Central memory CD8-positive, alpha-beta T cell (primary cell): ENCODE measurements around the gene MBD4.
A peak's percentile ranks its signal among the peaks of the same experiment; 100 is the strongest.

Experiments
- ATAC-seq: fragments of 150-1000 bp; cut with Tn5 transposase; replicated peaks from 2 replicates; pipeline ENCODE4 v1.10.0; 2022; ENCODE audit warnings: mild to moderate bottlenecking, moderate FRiP score, moderate number of reproducible peaks; ENCODE audit not compliant: poor library complexity, severe bottlenecking; ENCODE audit errors: extremely low read depth
- DNase-seq, 2 donors: peaks; one replicate each; pipeline ENCODE4 v3.0.0; 2021; ENCODE audit warnings: low spot score in 2 of 2
- H3K27ac Mint-ChIP-seq: one replicate; pipeline ENCODE4 v1.8.0; 2022; ENCODE audit warnings: low read depth, mild to moderate bottlenecking, moderate library complexity, mixed read lengths
- H3K27me3 Mint-ChIP-seq: one replicate; pipeline ENCODE4 v1.8.0; 2022; ENCODE audit warnings: mixed read lengths
- H3K36me3 Mint-ChIP-seq: one replicate; pipeline ENCODE4 v1.8.0; 2022; ENCODE audit warnings: mild to moderate bottlenecking, moderate library complexity, mixed read lengths; ENCODE audit not compliant: insufficient read depth
- H3K4me1 Mint-ChIP-seq: one replicate; pipeline ENCODE4 v1.8.0; 2022; ENCODE audit warnings: mixed read lengths
- H3K4me3 Mint-ChIP-seq: one replicate; pipeline ENCODE4 v1.8.0; 2022; ENCODE audit warnings: mild to moderate bottlenecking, moderate library complexity, mixed read lengths
- H3K9me3 Mint-ChIP-seq: one replicate; pipeline ENCODE4 v1.8.0; 2022; ENCODE audit warnings: mixed read lengths

Gene MBD4

DNA sequence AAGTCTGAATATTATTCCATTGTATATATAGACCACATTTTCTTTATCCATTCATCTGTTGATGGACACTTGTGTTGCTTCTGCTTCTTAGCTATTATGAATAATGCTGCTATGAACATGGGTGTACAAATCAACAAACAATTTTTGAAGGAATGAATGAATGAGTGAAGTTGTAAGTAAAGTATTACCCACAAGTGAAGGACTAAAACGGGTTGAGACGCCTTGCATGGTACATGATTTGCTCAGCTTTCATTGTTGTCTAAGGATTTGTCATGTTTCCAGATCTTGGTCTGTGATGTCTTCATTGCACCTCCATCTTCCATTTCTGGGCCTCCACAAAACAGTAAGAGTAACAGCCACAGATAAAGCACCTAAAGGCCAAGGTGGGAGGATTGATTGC is 20.8 kb upstream of the MBD4 start:
- peak overlapping the region; percentile 33 for H3K27ac Mint-ChIP-seq

GRCh38 chr3:129460155-129460554 is 20.4 kb upstream of the MBD4 start:
- H3K27ac Mint-ChIP-seq = peak overlapping the region; percentile 33

More for the DNA sequence above, 20.8 kb upstream of the MBD4 start:
- Mint-ChIP-seq H3K4me3 (no peak overlapping the region), H3K27me3 (no peaks in the 10 kb centered on the region), H3K36me3 (peaks cover 6% of the 10 kb centered on the region), H3K4me1 (no peaks in the 10 kb centered on the region), H3K9me3 (no peaks in the 10 kb centered on the region)
- ATAC-seq (no peak), DNase-seq (no peak)

DNA sequence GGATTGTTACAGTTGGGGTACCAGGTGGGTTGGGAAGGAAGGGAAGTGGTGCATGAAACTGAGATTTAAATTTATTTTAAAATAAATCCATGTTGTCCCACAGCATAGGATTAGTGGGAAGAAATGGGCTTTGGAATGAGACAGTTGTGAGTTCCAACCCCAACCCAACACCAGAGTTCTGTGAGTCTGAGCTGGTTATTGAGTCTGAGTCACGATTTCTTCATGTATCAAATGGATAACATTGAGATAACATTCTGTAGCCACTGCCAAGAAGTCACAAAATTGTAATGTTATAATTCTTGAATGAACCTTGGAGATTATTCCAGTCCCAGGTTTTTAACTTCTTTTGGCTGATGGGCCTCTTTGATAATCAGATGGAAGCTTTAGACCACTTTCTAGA is 14.0 kb upstream of the MBD4 start:
- ATAC-seq = no peak
- Mint-ChIP-seq H3K27me3 (no peaks in the 10 kb centered on the region), H3K4me3 (no peak overlapping the region), H3K4me1 (no peaks in the 10 kb centered on the region), H3K27ac (no peak overlapping the region), H3K9me3 (no peaks in the 10 kb centered on the region), H3K36me3 (no peaks in the 10 kb centered on the region)
- no peak for DNase-seq

More at GRCh38 chr3:129460155-129460554, 20.4 kb upstream of the MBD4 start:
- Mint-ChIP-seq H3K4me1 (no peaks in the 10 kb centered on the region), H3K9me3 (no peaks in the 10 kb centered on the region), H3K27me3 (no peaks in the 10 kb centered on the region), H3K4me3 (no peak overlapping the region), H3K36me3 (peaks cover 5% of the 10 kb centered on the region)
- ATAC-seq (no peak), DNase-seq (no peak)

GRCh38 chr3:129449279-129450115 is 9.7 kb upstream of the MBD4 start:
- H3K9me3 Mint-ChIP-seq = no peaks in the 10 kb centered on the region
- DNase-seq = no peak
- ATAC-seq = no peak
- H3K36me3 Mint-ChIP-seq = no peaks in the 10 kb centered on the region
- H3K4me1 Mint-ChIP-seq = no peaks in the 10 kb centered on the region
- H3K4me3 Mint-ChIP-seq = no peak overlapping the region
- no peak overlapping the region for H3K27ac Mint-ChIP-seq
- no peaks in the 10 kb centered on the region for H3K27me3 Mint-ChIP-seq

DNA sequence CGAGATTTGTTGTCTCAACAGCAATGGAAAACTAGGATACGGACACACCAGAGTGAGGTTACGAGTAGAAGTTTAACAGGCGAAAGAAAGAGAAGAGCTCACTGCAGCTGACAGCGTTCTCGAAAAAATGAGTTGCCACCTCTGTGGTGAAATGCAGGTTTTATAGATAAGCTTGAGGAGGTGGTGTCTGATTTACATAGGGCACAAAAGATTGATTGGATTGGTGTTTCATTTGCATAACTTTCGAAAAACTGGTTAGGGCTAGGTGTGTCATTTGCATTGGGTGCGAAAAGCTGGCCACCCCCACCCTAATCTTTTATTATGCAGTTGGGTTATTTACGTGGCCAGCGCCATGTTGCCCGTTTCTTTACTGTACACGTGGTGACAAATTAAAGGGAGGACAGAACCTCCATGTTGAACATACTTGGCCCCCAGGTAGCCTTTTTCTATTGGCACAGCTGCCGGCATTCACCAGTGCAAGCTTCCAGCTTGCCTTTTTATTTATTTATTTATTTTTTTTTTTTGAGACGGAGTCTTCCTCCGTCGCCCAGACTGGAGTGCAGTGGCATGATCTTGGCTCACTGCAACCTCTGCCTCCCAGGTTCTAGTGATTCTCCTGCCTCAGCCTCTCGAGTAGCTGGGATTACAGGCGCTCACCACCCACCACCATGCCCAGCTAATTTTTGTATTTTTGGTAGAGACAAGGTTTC is 8.6 kb upstream of the MBD4 start:
- H3K27me3 Mint-ChIP-seq = no peaks in the 10 kb centered on the region
- H3K4me1 Mint-ChIP-seq = peaks cover 6% of the 10 kb centered on the region
- H3K4me3 Mint-ChIP-seq = no peak overlapping the region
- no peak for ATAC-seq
- no peak for DNase-seq
- H3K36me3 Mint-ChIP-seq = no peaks in the 10 kb centered on the region
- H3K9me3 Mint-ChIP-seq = no peaks in the 10 kb centered on the region
- H3K27ac Mint-ChIP-seq = no peak overlapping the region

DNA sequence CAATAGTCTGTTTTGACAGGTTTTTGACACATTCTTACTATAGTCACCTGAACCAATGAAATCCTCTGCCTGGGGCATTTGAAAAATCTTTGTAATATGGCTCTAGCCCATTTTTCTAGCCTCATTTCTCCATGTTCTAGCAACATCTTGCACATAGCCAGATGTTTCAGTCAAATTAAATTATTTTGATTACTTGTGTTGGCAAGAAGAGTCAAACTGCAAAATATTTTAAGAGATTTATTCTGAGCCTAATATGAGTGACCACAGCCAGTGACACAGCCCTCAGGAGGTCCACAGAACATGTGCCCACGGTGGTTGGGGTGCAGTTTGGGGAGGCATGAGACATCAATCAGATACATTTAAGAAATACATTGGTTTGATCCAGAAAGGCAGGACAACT is 7.2 kb upstream of the MBD4 start:
- H3K27me3 Mint-ChIP-seq = no peaks in the 10 kb centered on the region
- no peak overlapping the region for H3K27ac Mint-ChIP-seq
- no peaks in the 10 kb centered on the region for H3K36me3 Mint-ChIP-seq
- no peak overlapping the region for H3K4me3 Mint-ChIP-seq
- peaks cover 16% of the 10 kb centered on the region for H3K4me1 Mint-ChIP-seq
- ATAC-seq (no peak), DNase-seq (no peak)
- no peaks in the 10 kb centered on the region for H3K9me3 Mint-ChIP-seq

GRCh38 chr3:129445471-129445870 is 5.7 kb upstream of the MBD4 start:
- H3K36me3 Mint-ChIP-seq = peaks cover 4% of the 10 kb centered on the region
- no peaks in the 10 kb centered on the region for H3K9me3 Mint-ChIP-seq
- H3K4me3 Mint-ChIP-seq = no peak overlapping the region
- peaks cover 26% of the 10 kb centered on the region for H3K4me1 Mint-ChIP-seq
- H3K27ac Mint-ChIP-seq = no peak overlapping the region
- ATAC-seq = no peak
- DNase-seq = no peak
- H3K27me3 Mint-ChIP-seq = no peaks in the 10 kb centered on the region

GRCh38 chr3:129442947-129443346 is 3.2 kb upstream of the MBD4 start:
- H3K4me1 Mint-ChIP-seq = peaks cover 37% of the 10 kb centered on the region
- DNase-seq (no peak), ATAC-seq (no peak)
- no peaks in the 10 kb centered on the region for H3K9me3 Mint-ChIP-seq
- no peaks in the 10 kb centered on the region for H3K27me3 Mint-ChIP-seq
- H3K36me3 Mint-ChIP-seq = peaks cover 16% of the 10 kb centered on the region
- H3K4me3 Mint-ChIP-seq = no peak overlapping the region
- peak overlapping the region; percentile 94 for H3K27ac Mint-ChIP-seq

GRCh38 chr3:129442486-129442885 is 2.7 kb upstream of the MBD4 start:
- Mint-ChIP-seq H3K4me3 (no peak overlapping the region), H3K27ac (peak overlapping the region; percentile 94)
- ATAC-seq = no peak

GRCh38 chr3:129441782-129442181 is 2.0 kb upstream of the MBD4 start:
- ATAC-seq (no peak), DNase-seq (no peak)
- Mint-ChIP-seq H3K27ac (peak overlapping the region; percentile 94), H3K9me3 (no peaks in the 10 kb centered on the region), H3K27me3 (no peaks in the 10 kb centered on the region), H3K36me3 (peaks cover 21% of the 10 kb centered on the region), H3K4me1 (peaks cover 45% of the 10 kb centered on the region), H3K4me3 (peak overlapping the region; percentile 83)

More at GRCh38 chr3:129442486-129442885, 2.7 kb upstream of the MBD4 start:
- Mint-ChIP-seq H3K9me3 (no peaks in the 10 kb centered on the region), H3K36me3 (peaks cover 19% of the 10 kb centered on the region), H3K4me1 (peaks cover 42% of the 10 kb centered on the region), H3K27me3 (no peaks in the 10 kb centered on the region)
- DNase-seq = no peak

- Mint-ChIP-seq H3K4me3 (peak overlapping the region; percentile 83), H3K36me3 (peaks cover 25% of the 10 kb centered on the region), H3K27ac (peak overlapping the region; percentile 94), H3K4me1 (peaks cover 51% of the 10 kb centered on the region), H3K27me3 (no peaks in the 10 kb centered on the region), H3K9me3 (no peaks in the 10 kb centered on the region)
- ATAC-seq = no peak
- DNase-seq = no peak
Observed at GRCh38 chr3:129441215-129441614, 1.5 kb upstream of the MBD4 start.

GRCh38 chr3:129440618-129441190 is 956 bp upstream of the MBD4 start:
- peaks cover 56% of the 10 kb centered on the region for H3K4me1 Mint-ChIP-seq
- peak overlapping the region; percentile 94 for H3K27ac Mint-ChIP-seq
- H3K9me3 Mint-ChIP-seq = no peaks in the 10 kb centered on the region
- peaks cover 26% of the 10 kb centered on the region for H3K36me3 Mint-ChIP-seq
- DNase-seq (no peak), ATAC-seq (peak; percentile 63)
- peak overlapping the region; percentile 83 for H3K4me3 Mint-ChIP-seq
- no peaks in the 10 kb centered on the region for H3K27me3 Mint-ChIP-seq
